Measurements from ENCODE around the gene RNF214. TPM values are rescaled to one million over a fixed set of nuclear protein-coding genes. Genes with fewer than 3 reads are reported as not detected.

RNF214 gene
- total RNA-seq, 1 donor from 2014 or later = 39.9 TPM

DNA sequence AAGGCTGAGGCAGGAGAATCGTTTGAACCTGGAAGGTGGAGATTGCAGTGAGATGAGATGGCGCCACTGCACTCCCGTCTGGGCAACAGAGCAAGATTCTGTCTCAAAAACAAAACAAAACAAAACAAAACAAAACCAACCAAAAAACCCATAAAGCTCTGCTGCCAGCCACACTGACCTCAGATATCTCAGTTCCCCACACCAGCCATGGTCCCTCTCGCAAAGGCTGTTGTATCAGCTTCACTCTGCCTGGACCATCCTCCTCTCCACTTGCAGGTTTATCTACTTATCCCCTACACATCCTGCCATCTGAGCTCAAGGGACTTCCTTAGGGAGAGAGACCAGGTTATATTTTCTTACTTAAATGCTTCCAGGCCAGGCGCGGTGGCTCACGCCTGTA, 69.8 kb downstream of the RNF214 start:
- no peak for TF ChIP-seq CTCF (IDR thresholded peaks at IDR 0.05; ENCODE audit: unreplicated experiment)
- H3K4me1 Mint-ChIP-seq = peaks cover 25% of the 10 kb centered on the region
- H3K36me3 Mint-ChIP-seq = peaks cover 2% of the 10 kb centered on the region
- H3K27ac Mint-ChIP-seq = no peak overlapping the region
- H3K27me3 Mint-ChIP-seq (ENCODE audit: low read depth) = no peaks in the 10 kb centered on the region
- H3K9me3 Mint-ChIP-seq = no peaks in the 10 kb centered on the region
- no peak overlapping the region for H3K4me3 Mint-ChIP-seq
- no peak for DNase-seq (ENCODE audit: low spot score in 2 of 2, unreplicated experiment in 2 of 2)

- no peak for DNase-seq (ENCODE audit: low spot score in 2 of 2, unreplicated experiment in 2 of 2)
- Mint-ChIP-seq H3K4me1 (peaks cover 25% of the 10 kb centered on the region), H3K27ac (no peak overlapping the region), H3K4me3 (no peak overlapping the region), H3K36me3 (peaks cover 2% of the 10 kb centered on the region), H3K27me3 (ENCODE audit: low read depth) (no peaks in the 10 kb centered on the region), H3K9me3 (no peaks in the 10 kb centered on the region)
- no peak for TF ChIP-seq CTCF (IDR thresholded peaks at IDR 0.05; ENCODE audit: unreplicated experiment)
Observed at GRCh38 chr11:117303101-117303500, 70.6 kb downstream of the RNF214 start.

GRCh38 chr11:117303646-117304315, 71.3 kb downstream of the RNF214 start:
- H3K27me3 Mint-ChIP-seq (ENCODE audit: low read depth) = no peaks in the 10 kb centered on the region
- peaks cover 2% of the 10 kb centered on the region for H3K36me3 Mint-ChIP-seq
- TF ChIP-seq CTCF (IDR thresholded peaks at IDR 0.05; ENCODE audit: unreplicated experiment) = no peak
- no peak overlapping the region for H3K27ac Mint-ChIP-seq
- no peak overlapping the region for H3K4me3 Mint-ChIP-seq
- H3K9me3 Mint-ChIP-seq = no peaks in the 10 kb centered on the region
- peaks cover 25% of the 10 kb centered on the region for H3K4me1 Mint-ChIP-seq
- no peak for DNase-seq (ENCODE audit: low spot score in 2 of 2, unreplicated experiment in 2 of 2)

GRCh38 chr11:117305145-117305544, 72.7 kb downstream of the RNF214 start:
- TF ChIP-seq CTCF (IDR thresholded peaks at IDR 0.05; ENCODE audit: unreplicated experiment) = no peak
- no peak for DNase-seq (ENCODE audit: low spot score in 2 of 2, unreplicated experiment in 2 of 2)
- Mint-ChIP-seq H3K4me3 (no peak overlapping the region), H3K27me3 (ENCODE audit: low read depth) (no peaks in the 10 kb centered on the region), H3K36me3 (no peaks in the 10 kb centered on the region), H3K27ac (no peak overlapping the region), H3K9me3 (no peaks in the 10 kb centered on the region), H3K4me1 (peaks cover 13% of the 10 kb centered on the region)

DNA sequence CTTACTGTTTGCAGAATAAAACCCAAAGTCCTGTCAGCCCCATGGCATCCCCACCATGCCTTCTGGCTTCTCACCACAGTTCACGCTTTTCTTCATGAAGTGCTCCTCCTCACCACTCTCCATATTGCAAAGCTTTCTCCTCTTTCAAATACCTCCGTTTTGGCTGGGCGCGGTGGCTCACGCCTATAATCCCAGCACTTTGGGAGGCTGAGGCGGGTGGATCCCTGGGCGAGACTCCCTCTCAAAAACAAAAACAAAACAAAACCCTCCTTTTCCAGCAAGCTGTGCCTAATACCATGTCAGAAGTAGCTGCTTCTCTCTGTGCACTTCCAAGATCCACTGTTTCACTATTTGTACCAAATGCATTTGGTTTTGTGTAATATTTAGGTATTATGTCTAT, 76.8 kb downstream of the RNF214 start:
- no peaks in the 10 kb centered on the region for H3K36me3 Mint-ChIP-seq
- no peaks in the 10 kb centered on the region for H3K9me3 Mint-ChIP-seq
- H3K27ac Mint-ChIP-seq = no peak overlapping the region
- TF ChIP-seq CTCF (IDR thresholded peaks at IDR 0.05; ENCODE audit: unreplicated experiment) = no peak
- H3K4me3 Mint-ChIP-seq = no peak overlapping the region
- DNase-seq (ENCODE audit: low spot score in 2 of 2, unreplicated experiment in 2 of 2) = no peak
- H3K27me3 Mint-ChIP-seq (ENCODE audit: low read depth) = no peaks in the 10 kb centered on the region
- peaks cover 3% of the 10 kb centered on the region for H3K4me1 Mint-ChIP-seq

DNA sequence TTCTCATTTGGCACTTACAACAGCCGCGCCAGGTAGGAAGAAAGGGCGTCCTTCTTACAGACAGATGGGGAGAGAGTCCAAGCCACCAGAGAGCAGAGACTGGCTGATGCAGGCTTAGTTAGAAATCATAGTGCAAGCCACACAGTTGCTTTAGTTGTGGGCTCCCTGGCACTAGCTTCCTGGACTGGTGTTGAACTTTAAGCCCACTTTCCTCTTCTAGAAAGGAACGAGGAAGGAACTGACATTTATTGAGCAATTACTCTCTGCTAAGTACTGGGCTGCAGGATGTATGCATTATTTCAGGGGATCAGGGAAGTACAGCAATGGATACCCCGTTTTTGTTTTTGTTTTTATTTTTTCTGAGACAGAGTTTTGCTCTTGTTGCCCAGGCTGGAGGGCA, 80.6 kb downstream of the RNF214 start:
- Mint-ChIP-seq H3K36me3 (no peaks in the 10 kb centered on the region), H3K9me3 (no peaks in the 10 kb centered on the region), H3K4me1 (peaks cover 18% of the 10 kb centered on the region), H3K27me3 (ENCODE audit: low read depth) (no peaks in the 10 kb centered on the region), H3K4me3 (no peak overlapping the region), H3K27ac (no peak overlapping the region)
- TF ChIP-seq CTCF (IDR thresholded peaks at IDR 0.05; ENCODE audit: unreplicated experiment) = no peak
- no peak for DNase-seq (ENCODE audit: low spot score in 2 of 2, unreplicated experiment in 2 of 2)
